Activated CD4-positive, alpha-beta T cell treated with anti-CD3 and anti-CD28 coated beads, Interleukin-2, Interleukin-4, amounts not matched to agents 100 ng/mL and 50 ng/mL, durations not matched to agents 16 hours and 8 hours (primary cell): ENCODE measurements around the gene EPB41L4B.

Experiments used
- DNase-seq: peaks from one replicate; pipeline ENCODE4 v3.0.0-alpha.2; 2020; ENCODE audit warnings: low spot score

Gene EPB41L4B

GRCh38 chr9:109269839-109270238 is 51.0 kb downstream of the EPB41L4B start:
- DNase-seq, result no peak

DNA sequence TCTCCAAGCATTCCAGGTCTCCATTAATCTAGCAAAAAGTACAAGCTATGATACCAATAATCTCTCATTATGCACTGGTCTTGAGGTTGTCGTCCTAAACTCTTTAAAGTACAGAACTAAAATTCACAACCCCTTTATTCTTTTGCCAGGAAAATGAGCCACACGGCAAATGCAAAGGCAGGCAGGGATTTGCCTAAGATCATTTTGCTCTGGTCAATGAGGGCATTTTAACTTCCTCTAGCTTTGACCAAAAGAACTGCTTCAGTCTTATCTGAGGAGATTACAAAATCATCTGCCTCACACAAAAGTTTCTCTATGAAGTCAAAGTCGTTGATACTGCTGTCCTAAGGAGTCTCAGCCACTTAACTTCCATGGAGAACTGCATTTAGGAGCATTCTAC is 51.8 kb downstream of the EPB41L4B start:
- DNase-seq, result no peak

DNA sequence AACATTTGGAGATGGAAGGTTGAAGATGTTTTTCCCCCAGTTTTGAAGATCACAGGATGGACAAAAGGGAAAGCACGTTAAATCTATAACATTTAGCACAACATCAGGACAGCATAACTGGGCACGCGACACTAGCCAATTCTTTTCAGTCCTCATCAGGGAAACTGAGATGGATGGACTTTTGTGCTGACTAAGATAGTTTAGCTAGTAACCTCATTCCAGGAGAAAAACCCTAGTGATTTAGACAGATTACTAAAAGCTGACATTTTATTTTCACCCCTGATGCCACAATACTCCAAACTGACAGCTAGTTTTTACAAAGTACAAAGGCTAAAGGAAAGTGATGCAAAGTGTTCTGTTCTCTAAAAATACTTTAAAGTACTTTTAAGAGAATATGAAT is 53.3 kb downstream of the EPB41L4B start:
- no peak for DNase-seq

DNA sequence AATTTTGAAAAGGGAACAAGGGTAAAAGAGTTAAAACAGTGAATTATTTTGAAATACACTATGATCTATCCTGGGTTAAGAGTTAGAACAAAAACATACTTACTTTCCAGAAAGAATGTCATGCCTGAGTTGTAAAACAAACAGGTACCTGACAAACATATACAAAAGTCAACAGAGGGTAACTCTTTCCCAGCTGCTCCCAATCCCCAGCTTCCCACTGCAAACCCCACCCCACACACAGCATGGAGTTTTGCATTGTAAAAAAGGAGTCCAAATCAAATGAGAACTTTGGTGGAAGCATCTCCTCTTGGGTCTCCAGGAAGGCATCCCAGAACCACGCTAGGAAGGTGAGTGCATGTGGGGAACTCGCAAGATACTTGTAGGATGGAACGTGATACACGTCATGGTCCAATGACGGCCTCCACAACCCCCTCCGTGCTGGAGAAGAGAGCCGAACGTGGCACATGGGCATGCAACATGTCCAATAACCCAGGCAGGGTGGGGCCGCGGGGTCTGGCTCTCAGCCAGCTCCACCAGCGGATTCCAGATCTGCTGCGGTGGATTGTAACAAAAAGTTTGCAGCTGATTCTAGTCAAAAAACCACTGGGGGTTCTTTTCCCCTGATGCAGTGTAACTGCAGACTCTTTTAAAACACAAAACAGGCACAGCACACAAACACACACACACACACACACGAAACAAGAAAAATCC is 55.8 kb downstream of the EPB41L4B start:
- no peak for DNase-seq

DNA sequence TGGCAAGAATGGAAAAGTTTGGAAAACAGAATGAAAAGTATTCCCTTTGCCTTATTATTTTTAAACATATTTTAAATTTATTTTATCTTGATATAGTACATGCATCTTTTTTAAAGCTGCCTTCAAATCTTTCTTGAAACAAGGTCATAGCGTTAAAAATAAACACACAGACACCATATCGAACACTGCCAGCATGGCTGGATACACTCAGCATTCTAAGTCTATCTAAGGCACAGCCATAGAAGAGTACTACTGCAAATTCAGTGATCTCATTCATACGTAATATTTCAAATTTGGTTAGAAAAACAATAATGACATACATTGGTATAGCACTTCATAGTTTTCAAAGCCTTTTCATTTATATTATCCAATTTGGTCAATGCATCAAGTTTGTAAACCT is 57.5 kb downstream of the EPB41L4B start:
- no peak for DNase-seq

- DNase-seq, result no peak
Measured at GRCh38 chr9:109258481-109259302, 62.2 kb downstream of the EPB41L4B start.

- no peak for DNase-seq
Measured at GRCh38 chr9:109256336-109256735, 64.5 kb downstream of the EPB41L4B start.

- no peak for DNase-seq
Measured at GRCh38 chr9:109255394-109255793, 65.5 kb downstream of the EPB41L4B start.

GRCh38 chr9:109254317-109254716 is 66.5 kb downstream of the EPB41L4B start:
- DNase-seq, result no peak

GRCh38 chr9:109253637-109254284 is 67.1 kb downstream of the EPB41L4B start:
- DNase-seq, result no peak

- DNase-seq, result no peak
Measured at GRCh38 chr9:109253241-109253636, 67.6 kb downstream of the EPB41L4B start.

DNA sequence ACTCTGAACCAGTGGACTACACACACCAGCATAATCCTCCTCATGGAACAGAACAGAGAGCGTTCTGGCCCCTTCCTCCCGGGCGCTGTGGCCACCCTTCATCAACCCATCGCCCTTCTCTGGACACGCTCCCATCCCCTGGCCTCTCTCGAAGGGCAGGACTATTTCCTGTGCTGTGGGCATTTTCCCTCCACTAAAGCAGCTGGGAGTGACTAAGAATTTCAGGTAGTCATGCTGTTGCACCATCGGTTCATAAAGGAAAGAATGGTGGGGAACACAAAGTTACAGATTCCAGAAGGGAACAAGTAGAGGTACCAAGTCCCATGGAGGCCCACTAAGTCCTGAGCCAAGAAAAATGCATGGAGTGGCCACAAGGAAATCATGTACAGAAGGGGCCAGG is 68.6 kb downstream of the EPB41L4B start:
- DNase-seq, result no peak

- DNase-seq, result no peak
Measured at GRCh38 chr9:109251776-109252106, 69.1 kb downstream of the EPB41L4B start.

GRCh38 chr9:109251080-109251775 is 69.6 kb downstream of the EPB41L4B start:
- no peak for DNase-seq

GRCh38 chr9:109250771-109251079 is 70.1 kb downstream of the EPB41L4B start:
- no peak for DNase-seq

GRCh38 chr9:109250311-109250741 is 70.5 kb downstream of the EPB41L4B start:
- no peak for DNase-seq

- no peak for DNase-seq
Measured at GRCh38 chr9:109249615-109250014, 71.2 kb downstream of the EPB41L4B start.

- no peak for DNase-seq
Measured at GRCh38 chr9:109248133-109248581, 72.7 kb downstream of the EPB41L4B start.

- no peak for DNase-seq
Measured at GRCh38 chr9:109247228-109247627, 73.6 kb downstream of the EPB41L4B start.

DNA sequence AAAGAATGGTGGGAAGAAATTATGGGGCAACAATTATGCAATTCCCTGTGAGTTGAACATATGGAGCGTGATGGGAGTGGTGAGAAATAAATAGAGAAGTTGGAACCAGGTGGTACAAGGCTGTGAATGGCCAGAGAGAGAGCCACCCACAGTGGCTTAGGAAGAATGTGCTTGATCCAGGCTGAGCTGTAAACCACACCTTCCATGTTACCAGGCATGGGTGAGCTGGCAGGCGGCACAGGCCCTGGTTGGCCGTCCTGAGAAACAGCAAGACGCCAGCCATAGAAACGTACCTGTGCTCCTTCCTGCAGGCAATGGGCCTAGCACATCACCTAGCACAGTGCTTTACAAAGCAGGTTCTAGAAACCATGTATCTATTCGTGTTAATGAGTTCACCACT is 74.3 kb downstream of the EPB41L4B start:
- DNase-seq, result no peak

DNA sequence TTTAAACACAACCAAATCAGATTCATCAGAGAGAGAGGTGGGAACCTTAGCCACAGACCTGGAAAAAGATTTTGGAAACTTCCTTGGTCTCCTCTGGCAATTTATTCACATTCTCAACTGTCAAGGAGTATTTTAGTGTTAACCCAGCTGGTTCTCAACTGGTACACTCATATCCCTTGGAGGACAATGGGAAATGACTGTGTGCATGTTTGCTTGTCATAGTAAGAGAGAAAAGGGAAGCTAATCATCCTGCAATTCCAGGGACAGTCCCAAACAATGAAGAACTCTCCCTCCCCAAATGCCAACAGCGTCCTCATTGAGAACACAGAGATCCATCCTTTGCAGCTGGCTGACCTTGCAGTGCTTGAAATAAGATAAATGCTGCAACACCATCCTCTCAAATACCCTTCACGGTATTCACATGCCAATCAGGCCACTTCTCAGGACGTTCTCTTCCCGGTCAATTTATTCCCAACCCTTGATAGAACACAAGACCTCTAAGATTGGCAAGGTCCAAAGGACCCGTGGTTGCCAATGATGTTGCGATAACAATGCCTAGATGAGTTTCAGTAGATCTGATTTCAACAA is 75.5 kb downstream of the EPB41L4B start:
- no peak for DNase-seq
